K562 (cell line): ENCODE results near the gene SORCS2. TPM values are rescaled to one million over a fixed set of nuclear protein-coding genes. Genes with fewer than 3 reads are reported as not detected.

ENCODE experiments used
- ATAC-seq: fragments of 200-7000 bp; cut with Tn5 transposase; 3 replicates; pipeline ENCODE4 v1.9.1; 2020; ENCODE audit warnings: moderate library complexity
- BruUV-seq: library from RNA; stranded (reverse); fragments of 400-500 nt; replicated peaks from 2 replicates; lab custom pipeline; 2021; lab: Mats Ljungman, UMichigan
- CTCF ChIA-PET: fragments of 300-600 bp; formaldehyde crosslinking; extraction: SDS; loops from one replicate; lab custom pipeline; 2021; ENCODE audit warnings: low intra/inter-chr PET ratio; lab: Yijun Ruan, JAX
- POLR2A ChIA-PET: fragments of 300-600, 350-650 bp; sonication (Branson Sonifier 250); formaldehyde crosslinking; extraction: SDS; loops from one replicate; lab custom pipeline; 2021; ENCODE audit warnings: antibody characterized with exemption, inconsistent platforms; lab: Yijun Ruan, JAX
- DNase-seq, 4 experiments: peaks; one replicate each; pipeline versions ENCODE4 v3.0.0 to v3.0.0-alpha.2; 2011 to 2018; ENCODE audit warnings: low spot score in 3 of 4, mixed read lengths in 3 of 4; ENCODE audit errors: extremely low read depth in 1 of 4
- FAIRE-seq: peaks from 2 replicates; lab custom pipeline; 2011; peaks lifted over from hg19 to GRCh38; lab: Jason Lieb, UNC
- H2AFZ ChIP-seq: 2 replicates; pipeline ENCODE4 v1.6.0; 2011; ENCODE audit warnings: low read depth, low read length, control low read depth, inconsistent platforms
- H3K27ac ChIP-seq: fragments of 200-600 bp; 3 replicates; pipeline ENCODE4 v1.8.0; 2011; ENCODE audit warnings: low read depth, mild to moderate bottlenecking, control low read depth, inconsistent platforms, low read length, moderate library complexity, mixed read lengths; ENCODE audit errors: extremely low read depth
- H3K27me3 ChIP-seq, 2 experiments: fragments of 300-600 bp in 1 of 2; 2 replicates in 1 of 2; 3 replicates in 1 of 2; pipeline versions ENCODE4 v1.6.0 to v1.8.0; 2011; ENCODE audit warnings: inconsistent platforms in 2 of 2, low read length in 2 of 2, mild to moderate bottlenecking in 1 of 2, mixed read lengths in 1 of 2, moderate library complexity in 1 of 2; ENCODE audit not compliant: control insufficient read depth in 2 of 2, insufficient read depth in 2 of 2
- H3K36me3 ChIP-seq: fragments of 300-600 bp; 3 replicates; pipeline ENCODE4 v1.8.0; 2011; ENCODE audit warnings: mild to moderate bottlenecking, low read length, inconsistent platforms; ENCODE audit not compliant: control insufficient read depth, insufficient read depth
- H3K4me1 ChIP-seq, 2 experiments: fragments of 200-600 bp in 1 of 2; replicated peaks in 1 of 2; 2 replicates in 1 of 2; 3 replicates in 1 of 2; pipeline versions ENCODE4 v1.5.1 to v1.8.0; 2011; ENCODE audit warnings: inconsistent platforms in 2 of 2, low read length in 2 of 2, mild to moderate bottlenecking in 1 of 2, mixed read lengths in 1 of 2, moderate library complexity in 1 of 2; ENCODE audit not compliant: control insufficient read depth in 2 of 2, insufficient read depth in 2 of 2
- H3K4me2 ChIP-seq: 2 replicates; pipeline ENCODE4 v1.6.1; 2011; ENCODE audit warnings: low read length, control low read depth, inconsistent platforms, mixed read lengths; ENCODE audit not compliant: insufficient read depth
- H3K4me3 ChIP-seq: fragments of 200-600 bp; sonication (generic), shearing (Covaris generic); 2 replicates; pipeline ENCODE4 v1.5.1; 2016; ENCODE audit warnings: control low read depth, inconsistent platforms
- H3K79me2 ChIP-seq: fragments of 200-600 bp; 3 replicates; pipeline ENCODE4 v1.8.0; 2011; ENCODE audit warnings: low read length, inconsistent platforms; ENCODE audit not compliant: control insufficient read depth, insufficient read depth
- H3K9ac ChIP-seq, 2 experiments: 2 replicates each; pipeline versions ENCODE4 v1.6.0 to v1.6.1; 2011; ENCODE audit warnings: low read depth in 2 of 2, low read length in 2 of 2, control low read depth in 1 of 2, inconsistent platforms in 1 of 2, mild to moderate bottlenecking in 1 of 2, mixed read lengths in 1 of 2; ENCODE audit not compliant: insufficient read depth in 1 of 2
- H3K9me1 ChIP-seq: one replicate; pipeline ENCODE4 v1.6.0; 2011; ENCODE audit warnings: inconsistent platforms, mild to moderate bottlenecking, low read length, moderate library complexity; ENCODE audit not compliant: control insufficient read depth, insufficient read depth
- H3K9me3 ChIP-seq: replicated peaks from 2 replicates; pipeline ENCODE4 v1.5.1; 2011; ENCODE audit warnings: low read depth, low read length, inconsistent platforms; ENCODE audit not compliant: control insufficient read depth, insufficient read depth
- H4K20me1 ChIP-seq: replicated peaks from 2 replicates; pipeline ENCODE4 v1.6.1; 2011; ENCODE audit warnings: low read length, inconsistent platforms, mixed read lengths; ENCODE audit not compliant: control insufficient read depth, insufficient read depth
- ARID3B ChIP-seq: fragments of 250-450 bp; sonication (Bioruptor Pico); IDR thresholded peaks from 2 replicates; pipeline ENCODE4 v1.4.0; 2020; ENCODE audit warnings: borderline replicate concordance
- CREM ChIP-seq: IDR thresholded peaks from 2 replicates; pipeline ENCODE4 v1.6.1; 2014; ENCODE audit warnings: antibody characterized with exemption, low read depth
- E2F4 ChIP-seq: sonication (generic); formaldehyde crosslinking; IDR thresholded peaks from 2 replicates; pipeline ENCODE4 v1.8.0; 2022; ENCODE audit warnings: mild to moderate bottlenecking, low read depth, missing genetic modification reagents
- EWSR1 ChIP-seq: fragments of 450-650 bp; IDR thresholded peaks from 2 replicates; pipeline ENCODE4 v1.6.1; 2018; ENCODE audit warnings: borderline replicate concordance, mild to moderate bottlenecking, low read depth, moderate library complexity; ENCODE audit not compliant: partially characterized antibody
- FOSL1 ChIP-seq: fragments of 200-800 bp; sonication (Bioruptor generic); conservative IDR thresholded peaks from 2 replicates; pipeline ENCODE4 v1.6.1; 2016; ENCODE audit warnings: missing genetic modification characterization, missing compliant biosample characterization
- GTF2A2 ChIP-seq: IDR thresholded peaks from 2 replicates; pipeline ENCODE4 v1.6.1; 2016; ENCODE audit warnings: mild to moderate bottlenecking, missing genetic modification characterization, missing compliant biosample characterization
- MYC ChIP-seq, 2 experiments: fragments of 250-450 bp in 1 of 2; sonication (Bioruptor Pico) in 1 of 2; IDR thresholded peaks; 2 replicates each; pipeline versions ENCODE4 v1.5.1 to v1.6.1; 2012 to 2021; ENCODE audit warnings: low read depth in 2 of 2, borderline replicate concordance in 1 of 2, improper control_type of control experiment in 1 of 2, low read length in 1 of 2, mild to moderate bottlenecking in 1 of 2, moderate library complexity in 1 of 2
- NCOR1 ChIP-seq: fragments of 450-650 bp; IDR thresholded peaks from 2 replicates; pipeline ENCODE4 v1.6.1; 2016; ENCODE audit warnings: mild to moderate bottlenecking, moderate library complexity
- NUFIP1 ChIP-seq: fragments of 450-650 bp; IDR thresholded peaks from 2 replicates; pipeline ENCODE4 v1.6.1; 2018; ENCODE audit not compliant: partially characterized antibody
- SNAPC5 ChIP-seq: fragments of 250-450 bp; sonication (Bioruptor Pico); IDR thresholded peaks from 2 replicates; pipeline ENCODE4 v1.8.0; 2021; ENCODE audit warnings: moderate library complexity, mild to moderate bottlenecking, inconsistent platforms
- SPI1 ChIP-seq: IDR thresholded peaks from 2 replicates; pipeline ENCODE4 v1.6.1; 2011; ENCODE audit warnings: low read depth, low read length, control low read depth, borderline replicate concordance
- TEAD4 ChIP-seq, 2 experiments: sonication (generic) in 1 of 2; formaldehyde crosslinking in 1 of 2; IDR thresholded peaks; 2 replicates each; pipeline versions ENCODE4 v1.6.1 to v1.8.0; 2012 to 2022; ENCODE audit warnings: borderline replicate concordance in 1 of 2, inconsistent platforms in 1 of 2, low read length in 1 of 2, mild to moderate bottlenecking in 1 of 2, missing genetic modification reagents in 1 of 2
- ZBTB8A ChIP-seq: fragments of 450-650 bp; IDR thresholded peaks from 2 replicates; pipeline ENCODE4 v1.6.1; 2018; ENCODE audit warnings: mild to moderate bottlenecking, moderate library complexity; ENCODE audit not compliant: partially characterized antibody
- ZNF239 ChIP-seq: fragments of 250-450 bp; sonication (Bioruptor Pico); IDR thresholded peaks from 2 replicates; pipeline ENCODE4 v1.4.0; 2020; ENCODE audit warnings: mild to moderate bottlenecking
- ZNF79 ChIP-seq: fragments of 250-450 bp; sonication (Bioruptor Pico); IDR thresholded peaks from 2 replicates; pipeline ENCODE4 v1.4.0; 2020; ENCODE audit warnings: low read depth, mild to moderate bottlenecking, moderate library complexity
- ZSCAN29 ChIP-seq: fragments of 450-650 bp; IDR thresholded peaks from 2 replicates; pipeline ENCODE4 v1.6.1; 2017
- WGBS: fragments of 100-300 bp; shearing (Covaris generic); methylation state at CpG from one replicate; pipeline ENCODE4 v1.1.6; 2016; ENCODE audit warnings: low coverage, mixed read lengths; ENCODE audit not compliant: insufficient coverage; ENCODE audit errors: missing lambda C conversion rate; 5-methylcytosine and 5-hydroxymethylcytosine counted together
- in situ Hi-C: fragments of 300-500 bp; cut with MboI; formaldehyde crosslinking; loops from 4 replicates; pipeline ENCODE4 v1.15.0; 2018; ENCODE audit warnings: inconsistent platforms, mixed read lengths
- intact Hi-C: fragments of 100-400 bp; cut with micrococcal nuclease; formaldehyde crosslinking; loops from 2 replicates; pipeline ENCODE4 v1.14.2; 2022
- polyA plus RNA-seq, 8 experiments: library from polyadenylated mRNA; depleted of rRNA in 4 of 8; stranded (reverse) in 5 of 8; unstranded in 3 of 8; fragments of >200 nt; fragmentation: Nextera tagmentation in 2 of 8; fragmentation: Illumina TruSeq in 1 of 8; extraction: Ambion mirVana in 2 of 8; extraction: Trizol in 1 of 8; gene quantifications; 2 replicates each; pipeline versions ENCODE4 v1.2.1 to v1.2.3, GENCODE V29; 2011 to 2014; ENCODE audit warnings: inconsistent platforms in 1 of 8, missing spikeins in 1 of 8
- total RNA-seq, 7 experiments: library from RNA; depleted of rRNA in 6 of 7; stranded (reverse); fragments of >200 nt in 6 of 7; fragmentation: Illumina TruSeq in 2 of 7; extraction: Trizol in 2 of 7; gene quantifications; 2 replicates each; pipeline versions ENCODE4 v1.2.1 to v1.2.3, GENCODE V29; 2011 to 2021; ENCODE audit warnings: low replicate concordance in 1 of 7

Gene SORCS2
- total and polyA plus RNA-seq, 9 of the 15 experiments (the other 6 are each of a cell fraction or from before 2014, with no cell fraction given), result not detected

GRCh38 chr4:7159923-7160322 is 32.4 kb upstream of the SORCS2 start:
- ATAC-seq (no peak), FAIRE-seq (no peak), DNase-seq (no peak)
- no TSS peak for BruUV-seq
- intact Hi-C loops, result no loop called here
- in situ Hi-C loops, result no loop called here
- Histone ChIP-seq H3K79me2 (no peaks in the 10 kb centered on the region), H2AFZ (no peak overlapping the region), H3K4me1 (peaks cover 10 to 15% of the 10 kb centered on the region in 2 experiments; a peak in 3 of 5 replicates), H3K9me1 (no peaks in the 10 kb centered on the region), H3K27me3 (peaks cover 46 to 73% of the 10 kb centered on the region in 2 experiments; a peak in 4 of 5 replicates), H3K9me3 (no peaks in the 10 kb centered on the region), H3K36me3 (no peaks in the 10 kb centered on the region), H3K4me2 (no peak overlapping the region), H3K27ac (no peak overlapping the region), H3K9ac (no peak overlapping the region), H4K20me1 (no peaks in the 10 kb centered on the region), H3K4me3 (no peak overlapping the region)
- WGBS, result 3% methylated on average over 6 of the region's 6 CpGs
- no peak for TF ChIP-seq NUFIP1
- TF ChIP-seq NCOR1, result no peak
- TF ChIP-seq GTF2A2 (tag), result no peak
- no peak for TF ChIP-seq ARID3B (CRISPR knock-in tag)
- no peak for TF ChIP-seq CREM
- TF ChIP-seq ZBTB8A, result no peak
- TF ChIP-seq ZSCAN29, result no peak
- TF ChIP-seq TEAD4 (IDR thresholded peaks at IDR 0.05; ENCODE audit: low read length), result no peak
- no peak for TF ChIP-seq TEAD4 (CRISPR knock-in tag; IDR thresholded peaks at IDR 0.05; ENCODE audit: borderline replicate concordance)
- no peak for TF ChIP-seq ZNF79 (CRISPR knock-in tag)
- TF ChIP-seq SNAPC5 (CRISPR knock-in tag), result no peak
- no peak for TF ChIP-seq EWSR1
- no peak for TF ChIP-seq SPI1
- no peak for TF ChIP-seq FOSL1 (tag)
- no peak for TF ChIP-seq E2F4 (CRISPR knock-in tag)
- no peak for TF ChIP-seq MYC (IDR thresholded peaks at IDR 0.05; ENCODE audit: low read depth, low read length)
- no peak for TF ChIP-seq MYC (CRISPR knock-in tag; IDR thresholded peaks at IDR 0.05; ENCODE audit: borderline replicate concordance, low read depth)
- TF ChIP-seq ZNF239 (CRISPR knock-in tag), result no peak
- POLR2A ChIA-PET, result no interaction called here
- CTCF ChIA-PET, result no interaction called here
